Ovary (tissue), 3 donors: ENCODE measurements around the gene NUP210.

Experiments used
- POLR2A ChIP-seq: fragments of 450-650 bp; IDR thresholded peaks from one replicate; pipeline ENCODE4 v1.6.1; 2017; ENCODE audit warnings: antibody characterized with exemption, mild to moderate bottlenecking, moderate library complexity
- TF ChIP-seq, protein P1 (sequence below), 3 donors: fragments of 450-650 bp in 2 of 3; fragments of 200-600 bp in 1 of 3; IDR thresholded peaks; one replicate each; pipeline versions ENCODE4 v1.5.1 to v1.8.0; 2016 to 2022; ENCODE audit warnings: antibody characterized with exemption in 3 of 3, mild to moderate bottlenecking in 1 of 3
- donor health status: DM: no; HTN: no; CAD: no.

DNA sequence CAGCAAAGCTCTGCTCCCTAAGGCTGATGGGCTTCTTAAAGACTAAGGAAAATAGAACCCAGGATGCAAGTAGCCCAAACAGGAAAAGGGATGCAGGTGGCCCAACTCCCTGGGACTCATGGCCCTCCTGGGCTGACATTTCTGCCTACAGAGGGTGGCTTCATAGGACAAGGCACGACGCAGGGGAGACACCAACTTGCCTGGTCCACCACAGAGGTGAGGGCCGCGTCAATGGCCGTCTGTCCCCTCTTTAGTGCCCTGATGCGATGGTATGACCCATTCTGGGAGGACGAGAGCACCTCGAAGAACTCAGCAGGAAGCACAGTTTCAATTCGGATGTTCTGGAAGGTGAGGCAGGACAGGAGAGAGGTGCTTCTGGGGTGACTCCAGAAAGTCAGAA is 44.0 kb downstream of the NUP210 start:
- TF ChIP-seq POLR2A, result no peak
- TF ChIP-seq, protein P1, sequence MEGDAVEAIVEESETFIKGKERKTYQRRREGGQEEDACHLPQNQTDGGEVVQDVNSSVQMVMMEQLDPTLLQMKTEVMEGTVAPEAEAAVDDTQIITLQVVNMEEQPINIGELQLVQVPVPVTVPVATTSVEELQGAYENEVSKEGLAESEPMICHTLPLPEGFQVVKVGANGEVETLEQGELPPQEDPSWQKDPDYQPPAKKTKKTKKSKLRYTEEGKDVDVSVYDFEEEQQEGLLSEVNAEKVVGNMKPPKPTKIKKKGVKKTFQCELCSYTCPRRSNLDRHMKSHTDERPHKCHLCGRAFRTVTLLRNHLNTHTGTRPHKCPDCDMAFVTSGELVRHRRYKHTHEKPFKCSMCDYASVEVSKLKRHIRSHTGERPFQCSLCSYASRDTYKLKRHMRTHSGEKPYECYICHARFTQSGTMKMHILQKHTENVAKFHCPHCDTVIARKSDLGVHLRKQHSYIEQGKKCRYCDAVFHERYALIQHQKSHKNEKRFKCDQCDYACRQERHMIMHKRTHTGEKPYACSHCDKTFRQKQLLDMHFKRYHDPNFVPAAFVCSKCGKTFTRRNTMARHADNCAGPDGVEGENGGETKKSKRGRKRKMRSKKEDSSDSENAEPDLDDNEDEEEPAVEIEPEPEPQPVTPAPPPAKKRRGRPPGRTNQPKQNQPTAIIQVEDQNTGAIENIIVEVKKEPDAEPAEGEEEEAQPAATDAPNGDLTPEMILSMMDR (IDR thresholded peaks at IDR 0.05), result no peak
